ENCODE results near the gene EXD1. TPM values are rescaled to one million over a fixed set of nuclear protein-coding genes. Genes with fewer than 3 reads are reported as not detected.

Gene EXD1
- 0.02 to 0.17 TPM (median 0.16 TPM) in 3 replicates for polyA plus RNA-seq
- polyA plus RNA-seq (2011; ENCODE audit: low read depth), result 0.27 TPM
- polyA plus RNA-seq (2011; cell fraction: cytosol; rRNA removed), result 0.06 and 0.26 TPM in 2 replicates
- 0.20 and 0.24 TPM in 2 replicates for polyA plus RNA-seq (2011; cell fraction: nucleus; rRNA removed)
- polyA plus RNA-seq (2012; ENCODE audit: low replicate concordance), result not detected in 2 replicates
- not detected in 3 replicates for polyA minus RNA-seq
- polyA minus RNA-seq (2011; cell fraction: cytosol; rRNA and poly(A)+ RNA removed), result not detected
- 1.2 TPM in 1 of 2 replicates, not detected in the other for polyA minus RNA-seq (2011; cell fraction: nucleus; rRNA and poly(A)+ RNA removed)

GRCh38 chr15:41230650-41231421 lies at the start of gene EXD1, which contains the start of gene CHP1:
Gene EXD1, minus strand, starts transcription at chr15:41230757. Its CDS starts 4,182 bp downstream, at chr15:41226575.
Gene CHP1, plus strand, starts transcription at chr15:41231268. Its CDS starts 115 bp downstream, at chr15:41231383.
- peak within 1 kb of the TSS; percentile 80 to 92 (median 85) for H3K4me3 ChIP-seq (ENCODE audit: control insufficient read depth in 2 of 3, extremely low read depth in 1 of 3, insufficient read depth in 2 of 3, low read depth in 1 of 3, low read length in 3 of 3)
- peak within 1 kb of the TSS; percentile 95 for H2AFZ ChIP-seq (ENCODE audit: control insufficient read depth, low read length)
- DNase-seq (ENCODE audit: low read depth, low spot score) (peak; percentile 88), FAIRE-seq (peak; percentile 74)
- H3K27ac ChIP-seq (ENCODE audit: control insufficient read depth, insufficient read depth, low read length), result peak within 1 kb of the TSS; percentile 95
- no peaks in the 10 kb centered on the region for H4K20me1 ChIP-seq (ENCODE audit: control insufficient read depth, extremely low read depth, insufficient read depth, low read length)
- H3K9me3 ChIP-seq (ENCODE audit: control insufficient read depth, low read depth, low read length), result no peaks in the 10 kb centered on the region
- peaks cover 16% of the 10 kb centered on the region for H3K4me1 ChIP-seq (ENCODE audit: control insufficient read depth, extremely low read depth, insufficient read depth, low read length)
- H3K79me2 ChIP-seq (ENCODE audit: control insufficient read depth, insufficient read depth, low read length), result peaks cover 43% of the 10 kb centered on the region
- dilution Hi-C loops (cut with MboI; ENCODE audit: extremely low pct_ligation_motif_present, low sequenced_read_pairs), result no loop called here
- no peaks in the 10 kb centered on the region for H3K9me1 ChIP-seq (ENCODE audit: control insufficient read depth, extremely low read depth, insufficient read depth, low read length)
- peak within 1 kb of the TSS; percentile 98 for H3K4me2 ChIP-seq (ENCODE audit: control insufficient read depth, extremely low read depth, insufficient read depth, low read depth, low read length)
- H3K27me3 ChIP-seq (ENCODE audit: control insufficient read depth, extremely low read depth, insufficient read depth, low read length), result no peaks in the 10 kb centered on the region
- peak within 1 kb of the TSS; percentile 97 for H3K9ac ChIP-seq (ENCODE audit: control insufficient read depth, extremely low read depth, insufficient read depth, low read length)
- TF ChIP-seq EZH2 (IDR thresholded peaks at IDR 0.05; ENCODE audit: low read length) (no peak), CTCF (optimal IDR thresholded peaks at IDR 0.05 in 1 of 3, IDR thresholded peaks at IDR 0.05 in 1 of 3, conservative IDR thresholded peaks at IDR 0.05 in 1 of 3; ENCODE audit: extremely low read depth in 1 of 3, insufficient read depth in 2 of 3, low read length in 3 of 3) (peak; percentile 76 to 99 (median 89))
- H3K36me3 ChIP-seq (ENCODE audit: control insufficient read depth in 2 of 2, extremely low read depth in 1 of 2, insufficient read depth in 2 of 2, low read length in 2 of 2), result peaks cover 0 to 3% of the 10 kb centered on the region in 2 experiments

GRCh38 chr15:41279535-41280283 lies 49.2 kb upstream of the EXD1 start:
- no peaks in the 10 kb centered on the region for H3K9me1 ChIP-seq (ENCODE audit: control insufficient read depth, extremely low read depth, insufficient read depth, low read length)
- no peak overlapping the region for H3K4me3 ChIP-seq (ENCODE audit: control insufficient read depth in 2 of 3, extremely low read depth in 1 of 3, insufficient read depth in 2 of 3, low read depth in 1 of 3, low read length in 3 of 3)
- no peaks in the 10 kb centered on the region for H3K27me3 ChIP-seq (ENCODE audit: control insufficient read depth, extremely low read depth, insufficient read depth, low read length)
- H3K9ac ChIP-seq (ENCODE audit: control insufficient read depth, extremely low read depth, insufficient read depth, low read length), result no peak overlapping the region
- no peaks in the 10 kb centered on the region for H4K20me1 ChIP-seq (ENCODE audit: control insufficient read depth, extremely low read depth, insufficient read depth, low read length)
- no peak overlapping the region for H3K27ac ChIP-seq (ENCODE audit: control insufficient read depth, insufficient read depth, low read length)
- FAIRE-seq (no peak), DNase-seq (ENCODE audit: low read depth, low spot score) (no peak)
- no peaks in the 10 kb centered on the region for H3K9me3 ChIP-seq (ENCODE audit: control insufficient read depth, low read depth, low read length)
- H3K79me2 ChIP-seq (ENCODE audit: control insufficient read depth, insufficient read depth, low read length), result peaks cover 9% of the 10 kb centered on the region
- no peak overlapping the region for H3K4me2 ChIP-seq (ENCODE audit: control insufficient read depth, extremely low read depth, insufficient read depth, low read depth, low read length)
- dilution Hi-C loops (cut with MboI; ENCODE audit: extremely low pct_ligation_motif_present, low sequenced_read_pairs), result no loop called here
- no peak for TF ChIP-seq EZH2 (IDR thresholded peaks at IDR 0.05; ENCODE audit: low read length)
- no peak for TF ChIP-seq CTCF (optimal IDR thresholded peaks at IDR 0.05 in 1 of 3, IDR thresholded peaks at IDR 0.05 in 1 of 3, conservative IDR thresholded peaks at IDR 0.05 in 1 of 3; ENCODE audit: extremely low read depth in 1 of 3, insufficient read depth in 2 of 3, low read length in 3 of 3)
- peaks cover 15% of the 10 kb centered on the region for H3K4me1 ChIP-seq (ENCODE audit: control insufficient read depth, extremely low read depth, insufficient read depth, low read length)
- H2AFZ ChIP-seq (ENCODE audit: control insufficient read depth, low read length), result no peak overlapping the region
- peaks cover 4 to 16% of the 10 kb centered on the region in 2 experiments for H3K36me3 ChIP-seq (ENCODE audit: control insufficient read depth in 2 of 2, extremely low read depth in 1 of 2, insufficient read depth in 2 of 2, low read length in 2 of 2)

Data from keratinocyte (primary cell).